LNCAP (cell line): ENCODE results near the gene NUP205.

ENCODE experiments used
- TF ChIP-seq, protein P1 (sequence below): fragments of 450-650 bp; IDR thresholded peaks from 2 replicates; pipeline ENCODE4 v1.5.1; 2017; ENCODE audit warnings: mild to moderate bottlenecking

NUP205 gene

DNA sequence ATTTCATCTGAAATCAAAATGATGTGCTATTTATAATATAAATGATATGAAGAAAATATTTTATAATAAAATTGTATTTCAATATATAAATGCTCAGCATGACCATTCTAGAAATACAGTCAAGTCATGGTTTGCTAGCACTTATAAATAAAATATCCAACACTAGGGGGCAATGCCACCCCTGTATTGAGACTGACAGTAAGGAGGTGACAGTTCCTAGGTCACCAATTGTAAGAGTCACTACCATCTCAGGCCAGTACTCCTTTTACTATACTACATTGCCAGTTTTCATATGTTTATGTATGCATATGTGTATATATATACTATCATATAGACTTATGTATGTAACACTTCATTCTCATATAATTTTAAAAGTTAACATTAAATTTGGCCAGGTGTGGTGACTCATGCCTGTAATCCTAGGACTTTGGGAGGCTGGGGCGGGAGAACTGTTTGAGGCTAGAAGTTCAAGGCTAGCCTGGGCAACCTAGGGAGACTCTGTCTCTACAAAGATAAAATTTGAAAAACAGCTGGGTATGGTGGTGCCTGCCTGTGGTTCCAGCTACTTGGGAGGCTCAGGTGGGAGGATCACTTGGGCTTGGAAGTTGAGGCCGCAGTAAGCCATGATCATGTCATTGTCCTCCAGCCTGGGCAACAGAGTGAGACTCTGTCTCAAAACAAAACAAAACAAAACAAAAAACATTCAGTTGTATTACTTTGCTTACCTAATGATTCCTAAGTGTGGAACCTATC lies 45.4 kb upstream of the NUP205 start:
- TF ChIP-seq, protein P1, sequence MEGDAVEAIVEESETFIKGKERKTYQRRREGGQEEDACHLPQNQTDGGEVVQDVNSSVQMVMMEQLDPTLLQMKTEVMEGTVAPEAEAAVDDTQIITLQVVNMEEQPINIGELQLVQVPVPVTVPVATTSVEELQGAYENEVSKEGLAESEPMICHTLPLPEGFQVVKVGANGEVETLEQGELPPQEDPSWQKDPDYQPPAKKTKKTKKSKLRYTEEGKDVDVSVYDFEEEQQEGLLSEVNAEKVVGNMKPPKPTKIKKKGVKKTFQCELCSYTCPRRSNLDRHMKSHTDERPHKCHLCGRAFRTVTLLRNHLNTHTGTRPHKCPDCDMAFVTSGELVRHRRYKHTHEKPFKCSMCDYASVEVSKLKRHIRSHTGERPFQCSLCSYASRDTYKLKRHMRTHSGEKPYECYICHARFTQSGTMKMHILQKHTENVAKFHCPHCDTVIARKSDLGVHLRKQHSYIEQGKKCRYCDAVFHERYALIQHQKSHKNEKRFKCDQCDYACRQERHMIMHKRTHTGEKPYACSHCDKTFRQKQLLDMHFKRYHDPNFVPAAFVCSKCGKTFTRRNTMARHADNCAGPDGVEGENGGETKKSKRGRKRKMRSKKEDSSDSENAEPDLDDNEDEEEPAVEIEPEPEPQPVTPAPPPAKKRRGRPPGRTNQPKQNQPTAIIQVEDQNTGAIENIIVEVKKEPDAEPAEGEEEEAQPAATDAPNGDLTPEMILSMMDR, result peak; percentile 50; the same call in 1 of the 2 replicates

DNA sequence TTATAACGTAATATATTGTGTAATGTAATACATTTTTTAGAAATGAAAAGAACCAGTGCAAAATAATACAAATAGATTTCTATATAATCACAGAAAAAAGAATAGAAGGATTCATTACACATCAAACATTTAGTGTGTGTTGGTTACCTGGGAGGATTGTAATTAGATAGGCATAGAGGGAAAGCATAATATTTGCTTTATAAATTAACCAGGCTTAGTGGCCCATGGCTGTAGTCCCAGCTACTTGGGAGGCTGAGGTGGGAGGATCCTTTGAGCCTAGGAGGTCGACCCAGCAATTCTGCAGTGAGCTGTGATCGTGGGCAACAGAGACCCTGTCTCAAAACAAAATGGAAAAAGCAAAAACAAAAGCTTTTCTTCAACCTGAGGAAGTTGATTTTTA lies 42.9 kb upstream of the NUP205 start:
- TF ChIP-seq, protein P1, result no peak

DNA sequence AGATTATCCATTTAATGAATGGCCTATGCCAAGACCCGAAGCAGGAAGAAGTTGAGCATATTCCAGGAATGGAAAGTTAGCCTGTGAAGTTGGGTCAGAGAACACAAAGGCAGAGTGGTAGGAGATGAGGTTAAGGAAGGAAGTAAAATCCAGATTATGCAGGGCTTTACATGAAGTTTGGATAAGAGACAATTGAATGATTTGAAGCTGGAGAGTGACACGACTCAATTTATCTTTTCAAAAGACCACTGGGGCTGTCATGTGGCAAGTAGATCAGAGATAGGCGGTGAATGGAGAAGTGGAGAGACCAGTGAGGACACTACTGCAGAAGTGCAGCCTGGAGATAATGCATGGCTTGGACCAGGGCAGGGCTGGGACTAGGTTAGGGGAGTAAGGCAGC lies 40.7 kb upstream of the NUP205 start:
- TF ChIP-seq, protein P1, result no peak

DNA sequence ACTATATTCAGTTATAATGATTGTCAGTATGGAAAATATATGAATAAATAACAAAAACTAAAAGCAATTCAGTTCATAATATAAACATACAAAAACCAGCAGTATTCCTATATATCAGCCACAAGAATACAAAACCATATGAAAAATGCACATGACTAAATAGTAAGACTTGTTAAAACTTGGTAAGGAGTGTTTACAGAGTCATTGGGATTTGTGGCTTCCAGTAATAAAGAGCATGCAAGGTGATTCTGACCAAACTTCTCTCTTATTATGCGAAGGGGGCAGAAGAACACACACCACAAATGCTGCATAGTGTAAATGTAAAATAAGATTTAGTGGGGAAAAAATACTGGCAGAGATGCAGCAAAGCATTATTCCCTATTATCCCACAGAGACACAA lies 39.0 kb upstream of the NUP205 start:
- TF ChIP-seq, protein P1, result no peak

DNA sequence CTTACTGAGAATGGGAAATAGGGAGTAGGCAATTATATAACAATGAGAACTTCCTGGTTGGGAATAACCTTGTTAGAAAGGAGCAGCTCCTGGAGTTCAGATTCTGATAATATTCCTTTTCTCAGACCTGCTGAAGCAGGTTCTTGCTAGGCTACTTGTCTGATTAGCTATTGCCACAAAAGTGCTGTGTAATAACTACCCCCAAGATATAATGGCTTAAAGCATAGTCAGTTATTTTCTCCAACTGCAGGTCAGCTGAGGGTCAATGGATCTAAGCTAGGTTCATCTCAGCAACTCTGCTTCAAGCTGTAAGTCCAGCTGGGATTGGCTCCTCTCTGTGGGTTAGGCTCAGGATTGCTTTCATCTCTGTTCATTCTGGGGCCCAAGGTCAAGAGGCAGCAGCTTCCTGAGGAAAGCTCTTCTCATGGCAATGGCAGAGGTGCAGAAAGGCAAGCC lies 38.5 kb upstream of the NUP205 start:
- TF ChIP-seq, protein P1, result no peak

DNA sequence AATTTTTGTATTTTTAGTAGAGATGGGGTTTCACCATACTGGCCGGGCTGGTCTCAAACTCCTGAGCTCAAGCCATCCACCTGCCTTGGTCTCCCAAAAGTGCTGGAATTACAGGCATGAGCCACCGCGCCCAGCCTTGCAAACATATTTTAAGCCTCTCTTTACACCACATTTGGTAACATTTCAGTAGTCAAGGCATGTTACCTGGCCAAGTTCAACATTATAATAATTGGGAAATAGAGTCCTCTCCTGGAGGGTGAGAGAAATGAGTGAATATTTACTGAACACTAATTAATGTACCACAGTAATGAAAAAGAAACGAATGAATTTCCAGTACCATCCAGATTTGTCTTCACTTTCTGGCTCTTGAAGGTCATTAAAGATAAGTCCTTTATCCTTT lies 37.8 kb upstream of the NUP205 start:
- TF ChIP-seq, protein P1, result no peak

DNA sequence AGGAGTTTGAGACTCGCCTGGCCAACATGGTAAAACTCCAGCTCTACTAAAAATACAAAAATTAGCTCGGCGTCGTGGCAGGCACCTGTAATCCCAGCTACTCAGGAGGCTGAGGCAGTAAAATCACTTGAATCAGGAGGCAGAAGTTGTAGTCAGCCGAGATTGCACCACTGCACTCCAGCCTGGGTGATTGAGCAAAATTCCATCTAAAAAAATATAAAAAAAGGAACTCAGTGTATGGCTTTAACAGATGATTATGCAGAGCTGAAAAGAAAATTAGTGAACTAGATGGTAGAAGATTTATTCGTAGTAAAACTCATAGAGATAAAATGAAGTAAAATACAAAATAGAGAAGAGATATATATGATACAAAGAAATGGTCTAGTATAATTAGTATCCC lies 35.2 kb upstream of the NUP205 start:
- TF ChIP-seq, protein P1, result no peak
